K562 (cell line): ENCODE results near the gene CHCHD5. TPM values are rescaled to one million over a fixed set of nuclear protein-coding genes. Genes with fewer than 3 reads are reported as not detected.

Experiments used
- CHD4 ChIP-seq: fragments of 200-600 bp; sonication (generic); IDR thresholded peaks from 3 replicates; pipeline ENCODE4 v1.6.1; 2012; ENCODE audit warnings: low read depth, mild to moderate bottlenecking, mixed read lengths, low read length, inconsistent platforms; ENCODE audit not compliant: insufficient read depth, insufficient replicate concordance, poor library complexity, severe bottlenecking
- DACH1 ChIP-seq: fragments of 450-650 bp; IDR thresholded peaks from 2 replicates; pipeline ENCODE4 v1.6.1; 2018; ENCODE audit not compliant: partially characterized antibody
- GABPB1 ChIP-seq: sonication (generic); formaldehyde crosslinking; IDR thresholded peaks from 2 replicates; pipeline ENCODE4 v1.8.0; 2022; ENCODE audit warnings: mild to moderate bottlenecking, missing genetic modification reagents
- KDM4B ChIP-seq, 2 experiments: fragments of 450-650 bp in 1 of 2; sonication (generic) in 1 of 2; IDR thresholded peaks; 2 replicates each; pipeline ENCODE4 v1.6.1; 2016 to 2017; ENCODE audit warnings: borderline replicate concordance in 2 of 2, antibody characterized with exemption in 1 of 2, low read depth in 1 of 2, mild to moderate bottlenecking in 1 of 2
- NFIC ChIP-seq: fragments of 450-650 bp; IDR thresholded peaks from 2 replicates; pipeline ENCODE4 v1.6.1; 2017; ENCODE audit warnings: mild to moderate bottlenecking, inconsistent platforms
- SMAD4 ChIP-seq: fragments of 250-450 bp; sonication (Bioruptor Pico); conservative IDR thresholded peaks from 2 replicates; pipeline ENCODE4 v1.8.0; 2021; ENCODE audit warnings: inconsistent platforms, mild to moderate bottlenecking, moderate library complexity
- SMC3 ChIP-seq: conservative IDR thresholded peaks from 2 replicates; pipeline ENCODE4 v1.6.1; 2011; ENCODE audit warnings: low read depth, low read length, improper control_type of control experiment; ENCODE audit not compliant: insufficient read depth
- USF1 ChIP-seq: sonication (generic); formaldehyde crosslinking; IDR thresholded peaks from 2 replicates; pipeline ENCODE4 v1.9.0; 2022; ENCODE audit warnings: mild to moderate bottlenecking, missing genetic modification reagents
- polyA plus RNA-seq, 8 experiments: library from polyadenylated mRNA; depleted of rRNA in 4 of 8; stranded (reverse) in 5 of 8; unstranded in 3 of 8; fragments of >200 nt; fragmentation: Nextera tagmentation in 2 of 8; fragmentation: Illumina TruSeq in 1 of 8; extraction: Ambion mirVana in 2 of 8; extraction: Trizol in 1 of 8; gene quantifications; 2 replicates each; pipeline versions ENCODE4 v1.2.1 to v1.2.3, GENCODE V29; 2011 to 2014; ENCODE audit warnings: inconsistent platforms in 1 of 8, missing spikeins in 1 of 8
- total RNA-seq, 7 experiments: library from RNA; depleted of rRNA in 6 of 7; stranded (reverse); fragments of >200 nt in 6 of 7; fragmentation: Illumina TruSeq in 2 of 7; extraction: Trizol in 2 of 7; gene quantifications; 2 replicates each; pipeline versions ENCODE4 v1.2.1 to v1.2.3, GENCODE V29; 2011 to 2021; ENCODE audit warnings: low replicate concordance in 1 of 7
- TF ChIP-seq, protein P1 (sequence below), 2 experiments: fragments of 450-650 bp; formaldehyde crosslinking in 1 of 2; IDR thresholded peaks; 2 replicates each; pipeline versions ENCODE4 v1.4.0 to v1.6.1; 2014 to 2020; ENCODE audit warnings: mild to moderate bottlenecking in 2 of 2, borderline replicate concordance in 1 of 2, low read depth in 1 of 2
- TF ChIP-seq, protein P2 (sequence below): IDR thresholded peaks from 3 replicates; pipeline ENCODE4 v1.6.1; 2011; ENCODE audit warnings: borderline replicate concordance, mild to moderate bottlenecking, moderate library complexity; ENCODE audit not compliant: insufficient read length; ENCODE audit errors: extremely low read depth
- TF ChIP-seq, protein P3 (sequence below), 2 experiments: IDR thresholded peaks; 2 replicates each; pipeline ENCODE4 v1.6.1; 2011; ENCODE audit warnings: borderline replicate concordance in 1 of 2, control low read depth in 1 of 2, low read depth in 1 of 2, low read length in 1 of 2, mild to moderate bottlenecking in 1 of 2, mixed read lengths in 1 of 2, moderate library complexity in 1 of 2; ENCODE audit not compliant: insufficient read depth in 1 of 2, insufficient read length in 1 of 2, poor library complexity in 1 of 2, severe bottlenecking in 1 of 2; ENCODE audit errors: extremely low read depth in 1 of 2

Gene CHCHD5
- total and polyA plus RNA-seq, 9 of the 15 experiments (the other 6 are each of a cell fraction or from before 2014, with no cell fraction given): 7.4 to 79.3 (median 33.4) TPM

- TF ChIP-seq, protein P1, sequence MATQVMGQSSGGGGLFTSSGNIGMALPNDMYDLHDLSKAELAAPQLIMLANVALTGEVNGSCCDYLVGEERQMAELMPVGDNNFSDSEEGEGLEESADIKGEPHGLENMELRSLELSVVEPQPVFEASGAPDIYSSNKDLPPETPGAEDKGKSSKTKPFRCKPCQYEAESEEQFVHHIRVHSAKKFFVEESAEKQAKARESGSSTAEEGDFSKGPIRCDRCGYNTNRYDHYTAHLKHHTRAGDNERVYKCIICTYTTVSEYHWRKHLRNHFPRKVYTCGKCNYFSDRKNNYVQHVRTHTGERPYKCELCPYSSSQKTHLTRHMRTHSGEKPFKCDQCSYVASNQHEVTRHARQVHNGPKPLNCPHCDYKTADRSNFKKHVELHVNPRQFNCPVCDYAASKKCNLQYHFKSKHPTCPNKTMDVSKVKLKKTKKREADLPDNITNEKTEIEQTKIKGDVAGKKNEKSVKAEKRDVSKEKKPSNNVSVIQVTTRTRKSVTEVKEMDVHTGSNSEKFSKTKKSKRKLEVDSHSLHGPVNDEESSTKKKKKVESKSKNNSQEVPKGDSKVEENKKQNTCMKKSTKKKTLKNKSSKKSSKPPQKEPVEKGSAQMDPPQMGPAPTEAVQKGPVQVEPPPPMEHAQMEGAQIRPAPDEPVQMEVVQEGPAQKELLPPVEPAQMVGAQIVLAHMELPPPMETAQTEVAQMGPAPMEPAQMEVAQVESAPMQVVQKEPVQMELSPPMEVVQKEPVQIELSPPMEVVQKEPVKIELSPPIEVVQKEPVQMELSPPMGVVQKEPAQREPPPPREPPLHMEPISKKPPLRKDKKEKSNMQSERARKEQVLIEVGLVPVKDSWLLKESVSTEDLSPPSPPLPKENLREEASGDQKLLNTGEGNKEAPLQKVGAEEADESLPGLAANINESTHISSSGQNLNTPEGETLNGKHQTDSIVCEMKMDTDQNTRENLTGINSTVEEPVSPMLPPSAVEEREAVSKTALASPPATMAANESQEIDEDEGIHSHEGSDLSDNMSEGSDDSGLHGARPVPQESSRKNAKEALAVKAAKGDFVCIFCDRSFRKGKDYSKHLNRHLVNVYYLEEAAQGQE (IDR thresholded peaks at IDR 0.05; ENCODE audit: borderline replicate concordance): peak; percentile 95
- TF ChIP-seq, protein P1 (CRISPR knock-in tag; IDR thresholded peaks at IDR 0.05; ENCODE audit: low read depth): no peak
- TF ChIP-seq GABPB1 (CRISPR knock-in tag): peak; percentile 57; the same call in 1 of the 2 replicates
- TF ChIP-seq CHD4: no peak
- no peak for TF ChIP-seq SMAD4 (CRISPR knock-in tag)
- no peak for TF ChIP-seq DACH1
- TF ChIP-seq SMC3: peak; percentile 98
- TF ChIP-seq USF1: no peak
- no peak for TF ChIP-seq KDM4B (IDR thresholded peaks at IDR 0.05; ENCODE audit: borderline replicate concordance in 2 of 2, low read depth in 1 of 2)
- TF ChIP-seq, protein P2, sequence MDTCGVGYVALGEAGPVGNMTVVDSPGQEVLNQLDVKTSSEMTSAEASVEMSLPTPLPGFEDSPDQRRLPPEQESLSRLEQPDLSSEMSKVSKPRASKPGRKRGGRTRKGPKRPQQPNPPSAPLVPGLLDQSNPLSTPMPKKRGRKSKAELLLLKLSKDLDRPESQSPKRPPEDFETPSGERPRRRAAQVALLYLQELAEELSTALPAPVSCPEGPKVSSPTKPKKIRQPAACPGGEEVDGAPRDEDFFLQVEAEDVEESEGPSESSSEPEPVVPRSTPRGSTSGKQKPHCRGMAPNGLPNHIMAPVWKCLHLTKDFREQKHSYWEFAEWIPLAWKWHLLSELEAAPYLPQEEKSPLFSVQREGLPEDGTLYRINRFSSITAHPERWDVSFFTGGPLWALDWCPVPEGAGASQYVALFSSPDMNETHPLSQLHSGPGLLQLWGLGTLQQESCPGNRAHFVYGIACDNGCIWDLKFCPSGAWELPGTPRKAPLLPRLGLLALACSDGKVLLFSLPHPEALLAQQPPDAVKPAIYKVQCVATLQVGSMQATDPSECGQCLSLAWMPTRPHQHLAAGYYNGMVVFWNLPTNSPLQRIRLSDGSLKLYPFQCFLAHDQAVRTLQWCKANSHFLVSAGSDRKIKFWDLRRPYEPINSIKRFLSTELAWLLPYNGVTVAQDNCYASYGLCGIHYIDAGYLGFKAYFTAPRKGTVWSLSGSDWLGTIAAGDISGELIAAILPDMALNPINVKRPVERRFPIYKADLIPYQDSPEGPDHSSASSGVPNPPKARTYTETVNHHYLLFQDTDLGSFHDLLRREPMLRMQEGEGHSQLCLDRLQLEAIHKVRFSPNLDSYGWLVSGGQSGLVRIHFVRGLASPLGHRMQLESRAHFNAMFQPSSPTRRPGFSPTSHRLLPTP: no peak
- TF ChIP-seq, protein P3, sequence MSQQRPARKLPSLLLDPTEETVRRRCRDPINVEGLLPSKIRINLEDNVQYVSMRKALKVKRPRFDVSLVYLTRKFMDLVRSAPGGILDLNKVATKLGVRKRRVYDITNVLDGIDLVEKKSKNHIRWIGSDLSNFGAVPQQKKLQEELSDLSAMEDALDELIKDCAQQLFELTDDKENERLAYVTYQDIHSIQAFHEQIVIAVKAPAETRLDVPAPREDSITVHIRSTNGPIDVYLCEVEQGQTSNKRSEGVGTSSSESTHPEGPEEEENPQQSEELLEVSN (IDR thresholded peaks at IDR 0.05; ENCODE audit: borderline replicate concordance in 1 of 2, extremely low read depth in 1 of 2, insufficient read depth in 1 of 2, insufficient read length in 1 of 2, low read depth in 1 of 2, low read length in 1 of 2, poor library complexity in 1 of 2, severe bottlenecking in 1 of 2): no peak
- peak; percentile 88 for TF ChIP-seq NFIC
Measured at GRCh38 chr2:112626604-112627059, 42.2 kb downstream of the CHCHD5 start (continued).
